ENCODE data around the gene ERF. TPM values are rescaled to one million over a fixed set of nuclear protein-coding genes. Genes with fewer than 3 reads are reported as not detected.

Gene ERF
- total and polyA plus RNA-seq, 2 donors from 2014 or later, result 31.1 to 61.2 TPM

GRCh38 chr19:42279902-42280814, 25.2 kb upstream of the ERF start:
- Histone ChIP-seq H3K27ac (ENCODE audit: low read depth in 2 of 2, low read length in 2 of 2) (peak overlapping the region; percentile 83 to 95), H3K9me3 (ENCODE audit: control insufficient read depth in 2 of 3, insufficient read depth in 1 of 3, low read length in 3 of 3) (no peaks in the 10 kb centered on the region), H3K27me3 (ENCODE audit: control insufficient read depth, insufficient read depth, low read length) (no peaks in the 10 kb centered on the region), H3K4me1 (ENCODE audit: control insufficient read depth in 2 of 3, insufficient read depth in 2 of 3, low read depth in 1 of 3, low read length in 3 of 3) (peaks cover 6 to 46% (median 40%) of the 10 kb centered on the region in 3 donors), H3K9ac (ENCODE audit: low read length in 3 of 3) (peak overlapping the region in 2 of 3 donors; percentile 34 to 67), H3K36me3 (ENCODE audit: control insufficient read depth in 2 of 3, insufficient read depth in 3 of 3, low read length in 3 of 3) (peaks cover 0 to 1% (median 0%) of the 10 kb centered on the region in 3 donors), H3K4me3 (ENCODE audit: low read length in 3 of 3) (peak overlapping the region; percentile 38 to 80 (median 60))
- FAIRE-seq (no peak), DNase-seq (peak; percentile 86 to 98 (median 93))
- peak; percentile 92 for TF ChIP-seq CTCF (IDR thresholded peaks at IDR 0.05; ENCODE audit: borderline replicate concordance, extremely low read depth, insufficient read depth)
- intact Hi-C loops (cut with DNase I), result no loop called here

- TF ChIP-seq CTCF (IDR thresholded peaks at IDR 0.05; ENCODE audit: borderline replicate concordance, extremely low read depth, insufficient read depth), result no peak
- peaks cover 6 to 42% (median 33%) of the 10 kb centered on the region in 3 donors for H3K4me1 ChIP-seq (ENCODE audit: control insufficient read depth in 2 of 3, insufficient read depth in 2 of 3, low read depth in 1 of 3, low read length in 3 of 3)
- peak overlapping the region in 2 of 3 donors; percentile 27 to 41 for H3K9ac ChIP-seq (ENCODE audit: low read length in 3 of 3)
- H3K27me3 ChIP-seq (ENCODE audit: control insufficient read depth, insufficient read depth, low read length), result no peaks in the 10 kb centered on the region
- intact Hi-C loops (cut with DNase I), result no loop called here
- DNase-seq, result peak in 1 of 5 donors; percentile 56
- no peaks in the 10 kb centered on the region for H3K9me3 ChIP-seq (ENCODE audit: control insufficient read depth in 2 of 3, insufficient read depth in 1 of 3, low read length in 3 of 3)
- H3K27ac ChIP-seq (ENCODE audit: low read depth in 2 of 2, low read length in 2 of 2), result peak overlapping the region; percentile 83 to 95
- H3K36me3 ChIP-seq (ENCODE audit: control insufficient read depth in 2 of 3, insufficient read depth in 3 of 3, low read length in 3 of 3), result peaks cover 0 to 9% (median 3%) of the 10 kb centered on the region in 3 donors
- H3K4me3 ChIP-seq (ENCODE audit: low read length in 3 of 3), result peak overlapping the region; percentile 38 to 80 (median 60)
- FAIRE-seq, result no peak
These were observed 24.4 kb upstream of the ERF start for GRCh38 chr19:42279155-42279901.

GRCh38 chr19:42278452-42279154, 23.7 kb upstream of the ERF start:
- Histone ChIP-seq H3K4me1 (ENCODE audit: control insufficient read depth in 2 of 3, insufficient read depth in 2 of 3, low read depth in 1 of 3, low read length in 3 of 3) (peaks cover 6 to 42% (median 33%) of the 10 kb centered on the region in 3 donors), H3K9ac (ENCODE audit: low read length in 3 of 3) (peak overlapping the region in 1 of 3 donors; percentile 51), H3K4me3 (ENCODE audit: low read length in 3 of 3) (peak overlapping the region in 1 of 3 donors; percentile 7), H3K9me3 (ENCODE audit: control insufficient read depth in 2 of 3, insufficient read depth in 1 of 3, low read length in 3 of 3) (no peaks in the 10 kb centered on the region), H3K36me3 (ENCODE audit: control insufficient read depth in 2 of 3, insufficient read depth in 3 of 3, low read length in 3 of 3) (peaks cover 0 to 10% (median 3%) of the 10 kb centered on the region in 3 donors), H3K27ac (ENCODE audit: low read depth in 2 of 2, low read length in 2 of 2) (peak overlapping the region; percentile 34 to 43), H3K27me3 (ENCODE audit: control insufficient read depth, insufficient read depth, low read length) (no peaks in the 10 kb centered on the region)
- DNase-seq (peak in 2 of 5 donors; percentile 32 to 54), FAIRE-seq (no peak)
- no peak for TF ChIP-seq CTCF (IDR thresholded peaks at IDR 0.05; ENCODE audit: borderline replicate concordance, extremely low read depth, insufficient read depth)
- intact Hi-C loops (cut with DNase I), result no loop called here

Data from kidney (tissue), 14 donors.